HL-60 (cell line): ENCODE measurements around the gene CRPPA.

Experiments
- DNase-seq, 2 experiments: peaks; one replicate each; pipeline ENCODE4 v3.0.0-alpha.2; 2010 to 2020; ENCODE audit warnings: low read depth in 1 of 2, low spot score in 1 of 2
- H3K27ac ChIP-seq: fragments of 250-450 bp; sonication (Bioruptor Pico); replicated peaks from 2 replicates; pipeline ENCODE4 v1.5.1; 2020; ENCODE audit warnings: mild to moderate bottlenecking, moderate library complexity
- H3K27me3 ChIP-seq: fragments of 250-450 bp; sonication (Bioruptor Pico); 2 replicates; pipeline ENCODE4 v1.5.1; 2021; ENCODE audit warnings: mild to moderate bottlenecking, moderate library complexity; ENCODE audit not compliant: insufficient read depth, poor library complexity, severe bottlenecking
- H3K4me3 ChIP-seq: replicated peaks from 2 replicates; pipeline ENCODE4 v1.5.1; 2011; ENCODE audit warnings: mild to moderate bottlenecking, control low read depth, low read length; ENCODE audit not compliant: insufficient read depth
- GABPA ChIP-seq: IDR thresholded peaks from 2 replicates; pipeline ENCODE4 v1.6.1; 2012; ENCODE audit warnings: low read depth
- POLR2AphosphoS5 ChIP-seq: IDR thresholded peaks from 2 replicates; pipeline ENCODE4 v1.6.1; 2012; ENCODE audit warnings: low read depth
- SPI1 ChIP-seq: IDR thresholded peaks from 2 replicates; pipeline ENCODE4 v1.6.1; 2012; ENCODE audit warnings: low read depth, mild to moderate bottlenecking, borderline replicate concordance
- TF ChIP-seq, protein P1 (sequence below): IDR thresholded peaks from 2 replicates; pipeline ENCODE4 v1.6.1; 2012; ENCODE audit warnings: low read depth; ENCODE audit not compliant: insufficient replicate concordance
- TF ChIP-seq, protein P2 (sequence below): IDR thresholded peaks from one replicate; pipeline ENCODE4 v1.5.1; 2011; ENCODE audit warnings: low read length, control low read depth, inconsistent platforms; ENCODE audit not compliant: insufficient read depth

The CRPPA gene

DNA sequence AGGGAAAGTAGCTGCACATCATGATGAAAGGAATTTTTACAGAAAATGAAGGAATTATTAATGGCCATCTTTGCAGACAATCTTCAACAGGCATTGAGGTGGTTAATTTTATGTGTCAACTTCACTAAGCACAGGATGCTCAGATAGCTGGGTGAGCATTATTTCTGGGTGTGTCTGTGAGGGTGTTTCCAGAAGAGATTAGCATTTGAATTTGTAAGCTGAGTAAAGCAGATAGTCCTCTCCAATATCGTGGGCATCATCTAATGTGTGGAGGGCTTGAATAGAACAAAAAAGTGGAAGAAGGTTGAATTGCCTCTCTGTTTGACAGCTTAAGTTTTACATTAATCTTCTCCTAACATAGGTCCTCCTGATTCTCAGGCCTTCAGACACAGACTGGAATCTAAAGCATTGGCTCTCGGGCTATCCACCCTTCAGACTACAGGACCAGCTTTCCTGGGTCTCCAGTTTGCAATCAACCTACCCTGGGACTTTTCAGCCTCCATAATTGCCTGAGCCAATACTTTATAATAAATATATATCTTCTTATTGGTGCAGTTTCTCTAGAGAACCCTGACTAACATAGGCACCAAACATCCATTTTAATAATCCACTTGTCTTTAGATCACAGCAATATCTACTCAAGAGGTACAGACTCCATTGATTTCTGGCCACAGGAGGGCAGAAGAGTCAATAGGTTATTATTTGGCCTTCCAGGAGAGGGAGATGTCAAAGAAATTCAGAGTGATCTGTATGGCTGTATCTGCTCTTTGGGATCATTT, 10.5 kb upstream of the CRPPA start:
- DNase-seq = no peak
- no peaks in the 10 kb centered on the region for H3K27me3 ChIP-seq
- H3K27ac ChIP-seq = no peak overlapping the region
- TF ChIP-seq GABPA = no peak
- TF ChIP-seq, protein P1, sequence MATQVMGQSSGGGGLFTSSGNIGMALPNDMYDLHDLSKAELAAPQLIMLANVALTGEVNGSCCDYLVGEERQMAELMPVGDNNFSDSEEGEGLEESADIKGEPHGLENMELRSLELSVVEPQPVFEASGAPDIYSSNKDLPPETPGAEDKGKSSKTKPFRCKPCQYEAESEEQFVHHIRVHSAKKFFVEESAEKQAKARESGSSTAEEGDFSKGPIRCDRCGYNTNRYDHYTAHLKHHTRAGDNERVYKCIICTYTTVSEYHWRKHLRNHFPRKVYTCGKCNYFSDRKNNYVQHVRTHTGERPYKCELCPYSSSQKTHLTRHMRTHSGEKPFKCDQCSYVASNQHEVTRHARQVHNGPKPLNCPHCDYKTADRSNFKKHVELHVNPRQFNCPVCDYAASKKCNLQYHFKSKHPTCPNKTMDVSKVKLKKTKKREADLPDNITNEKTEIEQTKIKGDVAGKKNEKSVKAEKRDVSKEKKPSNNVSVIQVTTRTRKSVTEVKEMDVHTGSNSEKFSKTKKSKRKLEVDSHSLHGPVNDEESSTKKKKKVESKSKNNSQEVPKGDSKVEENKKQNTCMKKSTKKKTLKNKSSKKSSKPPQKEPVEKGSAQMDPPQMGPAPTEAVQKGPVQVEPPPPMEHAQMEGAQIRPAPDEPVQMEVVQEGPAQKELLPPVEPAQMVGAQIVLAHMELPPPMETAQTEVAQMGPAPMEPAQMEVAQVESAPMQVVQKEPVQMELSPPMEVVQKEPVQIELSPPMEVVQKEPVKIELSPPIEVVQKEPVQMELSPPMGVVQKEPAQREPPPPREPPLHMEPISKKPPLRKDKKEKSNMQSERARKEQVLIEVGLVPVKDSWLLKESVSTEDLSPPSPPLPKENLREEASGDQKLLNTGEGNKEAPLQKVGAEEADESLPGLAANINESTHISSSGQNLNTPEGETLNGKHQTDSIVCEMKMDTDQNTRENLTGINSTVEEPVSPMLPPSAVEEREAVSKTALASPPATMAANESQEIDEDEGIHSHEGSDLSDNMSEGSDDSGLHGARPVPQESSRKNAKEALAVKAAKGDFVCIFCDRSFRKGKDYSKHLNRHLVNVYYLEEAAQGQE = no peak
- TF ChIP-seq, protein P2, sequence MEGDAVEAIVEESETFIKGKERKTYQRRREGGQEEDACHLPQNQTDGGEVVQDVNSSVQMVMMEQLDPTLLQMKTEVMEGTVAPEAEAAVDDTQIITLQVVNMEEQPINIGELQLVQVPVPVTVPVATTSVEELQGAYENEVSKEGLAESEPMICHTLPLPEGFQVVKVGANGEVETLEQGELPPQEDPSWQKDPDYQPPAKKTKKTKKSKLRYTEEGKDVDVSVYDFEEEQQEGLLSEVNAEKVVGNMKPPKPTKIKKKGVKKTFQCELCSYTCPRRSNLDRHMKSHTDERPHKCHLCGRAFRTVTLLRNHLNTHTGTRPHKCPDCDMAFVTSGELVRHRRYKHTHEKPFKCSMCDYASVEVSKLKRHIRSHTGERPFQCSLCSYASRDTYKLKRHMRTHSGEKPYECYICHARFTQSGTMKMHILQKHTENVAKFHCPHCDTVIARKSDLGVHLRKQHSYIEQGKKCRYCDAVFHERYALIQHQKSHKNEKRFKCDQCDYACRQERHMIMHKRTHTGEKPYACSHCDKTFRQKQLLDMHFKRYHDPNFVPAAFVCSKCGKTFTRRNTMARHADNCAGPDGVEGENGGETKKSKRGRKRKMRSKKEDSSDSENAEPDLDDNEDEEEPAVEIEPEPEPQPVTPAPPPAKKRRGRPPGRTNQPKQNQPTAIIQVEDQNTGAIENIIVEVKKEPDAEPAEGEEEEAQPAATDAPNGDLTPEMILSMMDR = peak; percentile 18
- no peak for TF ChIP-seq SPI1
- H3K4me3 ChIP-seq = no peak overlapping the region

DNA sequence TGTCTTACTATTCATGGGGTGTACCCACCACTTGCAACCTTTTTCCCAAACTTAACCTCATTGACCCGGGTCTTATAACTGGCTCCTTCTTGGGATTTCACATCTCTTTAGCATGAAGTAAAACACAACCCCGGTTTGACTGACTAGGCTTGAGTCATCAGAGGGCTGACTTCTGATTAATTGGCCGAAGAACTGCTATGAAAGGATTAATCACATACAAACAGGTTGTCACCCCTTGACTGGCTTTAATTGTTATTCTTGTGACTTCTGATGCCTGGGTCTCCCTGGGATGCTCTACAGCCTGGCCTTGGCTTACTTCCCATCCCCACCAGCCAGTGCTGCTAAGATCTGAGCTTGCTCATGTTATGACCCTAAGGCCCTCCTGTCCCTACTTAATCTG, 8.8 kb upstream of the CRPPA start:
- no peak for DNase-seq
- no peak overlapping the region for H3K4me3 ChIP-seq
- TF ChIP-seq POLR2AphosphoS5 (no peak), GABPA (no peak), SPI1 (no peak)
- TF ChIP-seq, protein P2 = no peak
- TF ChIP-seq, protein P1 = no peak
- no peaks in the 10 kb centered on the region for H3K27me3 ChIP-seq
- no peak overlapping the region for H3K27ac ChIP-seq

DNA sequence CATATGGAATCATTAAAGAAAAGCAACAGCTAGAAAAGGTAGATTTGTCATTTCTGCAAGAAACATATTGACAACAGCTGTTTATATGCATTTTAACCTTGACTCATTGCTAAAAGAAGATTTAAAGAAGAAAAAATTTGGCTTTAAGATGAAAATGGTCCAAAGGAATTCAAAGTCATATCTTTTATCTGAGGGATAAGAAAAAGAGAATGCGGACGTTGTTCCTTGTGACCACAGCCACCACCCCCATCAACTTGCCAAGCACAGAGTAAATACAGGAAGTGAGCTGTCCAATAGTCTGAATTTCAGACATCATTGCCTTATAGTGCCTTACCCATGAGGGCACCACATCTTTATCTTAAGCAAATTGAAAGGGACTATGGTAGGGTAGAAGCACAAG, 7.3 kb upstream of the CRPPA start:
- Histone ChIP-seq H3K27me3 (no peaks in the 10 kb centered on the region), H3K4me3 (no peak overlapping the region), H3K27ac (no peak overlapping the region)
- DNase-seq = peak in 1 of 2 experiments; percentile 27
- TF ChIP-seq SPI1 (peak; percentile 72; the same call in 1 of the 2 replicates), GABPA (no peak), POLR2AphosphoS5 (no peak)
- TF ChIP-seq, protein P1 = peak; percentile 44
- TF ChIP-seq, protein P2 = no peak
